Measurements from ENCODE around the gene UNC13A.
A peak's percentile ranks its signal among the peaks of the same experiment; 100 is the strongest.

Gene UNC13A

DNA sequence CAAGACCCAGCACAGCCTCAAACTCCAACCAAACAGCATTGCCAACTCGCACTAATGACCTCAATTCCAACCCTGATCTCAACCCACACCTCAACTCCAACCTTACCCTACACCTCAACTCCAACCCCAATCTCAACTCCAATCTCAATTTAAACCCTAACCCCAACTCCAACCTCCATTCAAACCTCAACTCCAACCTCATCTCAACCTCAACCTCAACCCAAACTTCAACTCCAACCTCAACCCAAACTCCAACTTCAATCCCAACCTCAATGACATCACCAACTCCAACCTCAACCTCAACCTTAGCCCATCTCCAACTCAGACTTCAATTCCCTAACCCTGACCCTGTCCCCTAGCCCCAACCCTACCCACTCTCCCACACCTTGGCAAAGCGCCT lies 58.4 kb downstream of the UNC13A start:
- DNase-seq (ENCODE audit: low spot score in 2 of 2) (no peak), ATAC-seq (no peak)
- no peaks in the 10 kb centered on the region for H3K9me3 Mint-ChIP-seq
- H3K27ac Mint-ChIP-seq, result no peak overlapping the region
- no peaks in the 10 kb centered on the region for H3K36me3 Mint-ChIP-seq
- H3K4me3 Mint-ChIP-seq, result no peak overlapping the region
- no peaks in the 10 kb centered on the region for H3K4me1 Mint-ChIP-seq

DNA sequence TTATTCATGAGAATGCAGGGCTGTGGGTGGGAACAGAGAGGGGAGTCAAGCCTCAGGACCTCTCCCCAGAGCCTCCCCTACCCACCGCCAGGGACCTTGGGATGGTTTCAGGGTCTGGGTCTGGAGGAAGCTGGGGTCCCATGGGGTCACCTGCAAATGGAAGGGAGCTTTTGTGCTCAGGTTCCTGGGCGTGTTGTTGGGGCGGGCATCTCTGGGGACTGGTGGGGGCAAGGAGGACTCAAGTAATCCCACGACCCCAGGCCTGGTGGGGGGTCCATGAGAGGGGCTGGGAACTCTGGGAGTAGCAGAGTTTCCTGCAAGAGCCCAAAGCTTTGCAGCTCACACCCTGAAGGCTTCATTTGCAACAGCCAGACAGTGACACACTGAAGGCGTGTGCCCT lies 60.2 kb downstream of the UNC13A start:
- peaks cover 2% of the 10 kb centered on the region for H3K4me1 Mint-ChIP-seq
- H3K9me3 Mint-ChIP-seq, result no peaks in the 10 kb centered on the region
- no peak overlapping the region for H3K4me3 Mint-ChIP-seq
- no peaks in the 10 kb centered on the region for H3K36me3 Mint-ChIP-seq
- no peak for DNase-seq (ENCODE audit: low spot score in 2 of 2)
- H3K27ac Mint-ChIP-seq, result no peak overlapping the region
- ATAC-seq, result no peak

DNA sequence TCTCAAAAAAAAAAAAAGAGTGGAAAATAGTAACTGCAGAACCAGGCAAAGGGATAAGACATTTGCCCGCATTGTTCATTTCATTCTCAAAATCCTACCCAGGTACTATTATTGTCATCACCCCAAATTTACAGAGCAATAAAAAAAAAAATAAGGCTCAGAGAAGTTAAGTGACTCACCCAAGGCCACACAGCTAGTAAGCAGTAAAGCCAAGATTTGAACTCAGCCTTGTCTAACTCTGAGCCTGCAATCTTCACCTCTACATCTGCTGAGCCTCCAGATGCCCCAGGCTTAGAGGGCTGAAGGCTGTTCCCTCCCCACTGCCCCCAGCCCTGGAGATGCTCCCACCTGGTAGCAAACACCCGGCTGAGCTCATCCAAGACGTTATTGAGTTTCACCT lies 61.0 kb downstream of the UNC13A start:
- Mint-ChIP-seq H3K27ac (no peak overlapping the region), H3K9me3 (no peaks in the 10 kb centered on the region), H3K4me3 (no peak overlapping the region), H3K36me3 (no peaks in the 10 kb centered on the region), H3K4me1 (peaks cover 8% of the 10 kb centered on the region)
- DNase-seq (ENCODE audit: low spot score in 2 of 2) (no peak), ATAC-seq (no peak)

DNA sequence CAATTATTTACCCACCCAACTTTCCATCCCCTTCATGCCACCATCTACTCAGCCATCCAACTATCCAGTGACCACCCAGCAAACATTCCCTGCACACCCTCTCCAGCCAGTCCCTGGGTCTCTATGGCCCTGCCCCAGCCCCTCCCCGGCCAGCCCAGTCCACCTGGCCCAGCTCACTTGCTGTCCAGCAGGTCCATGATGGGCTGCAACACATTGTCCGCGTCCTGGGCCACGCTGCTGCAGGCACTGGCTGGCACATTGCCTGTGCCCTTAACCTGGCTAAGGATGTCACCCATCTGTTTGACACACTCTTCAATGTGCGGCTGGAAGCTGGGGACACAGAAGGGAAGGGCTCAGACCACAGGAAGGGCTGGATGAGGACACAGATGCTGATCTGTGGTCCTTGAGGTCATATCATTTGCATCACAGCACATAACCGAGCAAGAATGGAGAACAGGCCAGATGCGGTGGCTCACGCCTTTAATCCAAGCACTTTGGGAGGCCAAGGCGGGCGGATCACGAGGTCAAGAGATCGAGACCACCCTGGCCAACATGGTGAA lies 61.6 kb downstream of the UNC13A start:
- DNase-seq (ENCODE audit: low spot score in 2 of 2), result no peak
- H3K9me3 Mint-ChIP-seq, result peaks cover 2% of the 10 kb centered on the region
- peaks cover 14% of the 10 kb centered on the region for H3K4me1 Mint-ChIP-seq
- ATAC-seq, result no peak
- H3K4me3 Mint-ChIP-seq, result no peak overlapping the region
- H3K36me3 Mint-ChIP-seq, result no peaks in the 10 kb centered on the region
- no peak overlapping the region for H3K27ac Mint-ChIP-seq

DNA sequence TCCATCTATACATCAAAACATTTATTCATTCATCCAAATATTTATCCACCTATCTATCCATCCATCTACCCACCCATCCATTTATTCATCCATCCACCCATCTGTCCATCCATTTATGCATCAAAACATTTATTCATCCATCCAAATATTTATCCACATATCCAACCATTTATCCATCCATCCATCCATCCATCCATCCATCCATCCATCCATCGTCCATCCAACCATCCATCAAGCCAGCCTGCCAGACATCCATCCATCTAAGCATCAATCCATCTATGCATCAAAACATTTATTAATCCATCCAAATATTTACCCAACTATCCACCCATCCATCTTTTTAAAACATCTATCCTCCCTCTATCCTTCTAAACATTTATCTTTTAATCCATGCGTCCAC lies 62.2 kb downstream of the UNC13A start:
- H3K4me3 Mint-ChIP-seq, result no peak overlapping the region
- H3K9me3 Mint-ChIP-seq, result peaks cover 2% of the 10 kb centered on the region
- H3K27ac Mint-ChIP-seq, result no peak overlapping the region
- no peaks in the 10 kb centered on the region for H3K36me3 Mint-ChIP-seq
- DNase-seq (ENCODE audit: low spot score in 2 of 2) (no peak), ATAC-seq (no peak)
- H3K4me1 Mint-ChIP-seq, result peaks cover 16% of the 10 kb centered on the region

DNA sequence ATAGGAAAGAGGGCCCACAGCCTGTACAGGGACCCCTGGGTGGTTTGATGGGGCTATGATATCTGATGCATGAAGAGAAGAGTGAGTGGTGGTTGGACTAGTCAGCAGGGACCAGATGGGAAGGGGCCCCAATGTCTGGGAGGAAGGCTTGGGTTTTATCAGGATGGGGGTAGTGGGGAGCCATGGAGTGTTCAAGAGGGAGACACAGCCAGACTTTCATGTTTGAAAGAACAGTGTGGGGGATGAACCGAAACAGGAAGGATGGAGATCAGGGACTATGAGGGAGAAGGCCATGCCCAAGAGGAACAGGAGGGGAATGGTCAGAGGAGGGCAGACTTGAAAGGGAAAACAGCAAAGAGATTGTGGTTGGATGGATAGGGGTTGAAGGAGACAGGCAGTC lies 63.1 kb downstream of the UNC13A start:
- Mint-ChIP-seq H3K27ac (no peak overlapping the region), H3K4me1 (peaks cover 16% of the 10 kb centered on the region)

DNA sequence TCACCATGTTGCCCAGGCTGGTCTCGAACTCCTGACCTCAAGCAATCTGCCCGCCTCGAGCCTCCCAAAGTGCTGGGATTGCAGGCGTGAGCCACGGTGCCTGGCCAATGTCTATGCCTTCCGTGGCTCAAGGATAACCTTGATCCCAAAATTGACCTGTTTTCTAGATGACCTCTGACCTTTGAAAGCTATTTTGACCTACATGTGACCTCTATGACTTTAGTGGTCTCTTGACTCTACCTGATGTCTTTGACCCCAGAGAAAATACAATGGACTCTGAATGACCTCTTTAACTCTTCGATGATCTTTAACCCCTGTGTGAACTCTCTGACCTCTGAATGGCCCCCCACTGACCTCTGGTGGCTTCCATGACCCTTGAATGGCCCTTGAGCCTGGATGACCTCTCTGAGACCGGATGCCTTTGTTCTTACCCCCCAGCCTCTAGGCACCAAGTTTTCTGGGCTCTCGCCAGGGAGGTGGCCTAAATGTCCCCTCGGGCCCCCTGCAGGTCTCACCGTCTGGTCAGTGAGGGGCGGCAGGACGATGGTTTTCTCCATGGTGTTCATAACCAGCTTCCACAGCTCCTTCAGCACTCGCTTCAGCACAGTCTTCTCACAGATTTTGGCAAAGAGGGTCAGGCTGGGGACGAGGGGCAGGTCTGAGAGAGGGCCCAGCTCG lies 63.7 kb downstream of the UNC13A start:
- Mint-ChIP-seq H3K36me3 (no peaks in the 10 kb centered on the region), H3K4me3 (no peak overlapping the region), H3K27ac (no peak overlapping the region), H3K4me1 (peaks cover 16% of the 10 kb centered on the region), H3K9me3 (peaks cover 2% of the 10 kb centered on the region)
- DNase-seq (ENCODE audit: low spot score in 2 of 2) (no peak), ATAC-seq (no peak)

More for the DNA sequence above, 63.1 kb downstream of the UNC13A start:
- ATAC-seq (no peak), DNase-seq (ENCODE audit: low spot score in 2 of 2) (no peak)
- Mint-ChIP-seq H3K4me3 (no peak overlapping the region), H3K9me3 (peaks cover 2% of the 10 kb centered on the region), H3K36me3 (no peaks in the 10 kb centered on the region)

DNA sequence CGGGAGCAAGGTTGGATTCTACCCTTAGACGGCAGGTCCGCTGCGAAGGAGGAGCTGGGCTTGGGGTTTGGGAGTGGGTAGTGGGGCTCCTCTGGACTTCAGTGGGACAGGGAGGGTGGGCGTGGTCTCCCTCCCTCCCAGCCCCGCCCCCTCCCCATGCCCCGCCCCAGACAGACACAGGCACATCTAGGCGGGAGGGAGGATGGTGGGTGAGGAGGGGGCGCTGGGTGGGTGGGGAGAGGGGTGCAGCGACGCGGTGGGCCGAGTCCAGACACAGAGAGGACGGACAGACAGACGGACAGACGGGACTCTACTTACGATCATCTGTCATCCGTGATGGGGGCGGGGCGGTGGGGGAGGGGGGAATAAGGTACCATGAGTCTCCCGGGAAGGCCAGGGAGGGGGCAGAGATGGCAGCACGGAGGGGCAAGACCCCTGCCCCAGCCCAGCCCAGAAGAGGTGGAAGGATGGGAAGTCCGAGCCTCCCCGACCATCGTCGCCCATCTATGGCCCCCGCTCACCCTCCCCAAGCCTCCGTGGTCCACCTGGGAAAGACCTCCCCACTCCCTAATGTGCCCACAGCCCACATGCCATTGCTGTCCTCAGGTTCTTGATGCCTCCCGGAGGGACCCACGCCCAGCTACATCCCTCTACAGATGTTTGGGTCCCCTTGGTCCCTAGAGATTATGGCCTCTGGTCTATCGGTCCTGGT lies 64.8 kb downstream of the UNC13A start:
- no peaks in the 10 kb centered on the region for H3K36me3 Mint-ChIP-seq
- H3K9me3 Mint-ChIP-seq, result peaks cover 2% of the 10 kb centered on the region
- no peak overlapping the region for H3K4me3 Mint-ChIP-seq
- no peak for ATAC-seq
- no peak for DNase-seq (ENCODE audit: low spot score in 2 of 2)
- H3K4me1 Mint-ChIP-seq, result peaks cover 16% of the 10 kb centered on the region
- H3K27ac Mint-ChIP-seq, result no peak overlapping the region

DNA sequence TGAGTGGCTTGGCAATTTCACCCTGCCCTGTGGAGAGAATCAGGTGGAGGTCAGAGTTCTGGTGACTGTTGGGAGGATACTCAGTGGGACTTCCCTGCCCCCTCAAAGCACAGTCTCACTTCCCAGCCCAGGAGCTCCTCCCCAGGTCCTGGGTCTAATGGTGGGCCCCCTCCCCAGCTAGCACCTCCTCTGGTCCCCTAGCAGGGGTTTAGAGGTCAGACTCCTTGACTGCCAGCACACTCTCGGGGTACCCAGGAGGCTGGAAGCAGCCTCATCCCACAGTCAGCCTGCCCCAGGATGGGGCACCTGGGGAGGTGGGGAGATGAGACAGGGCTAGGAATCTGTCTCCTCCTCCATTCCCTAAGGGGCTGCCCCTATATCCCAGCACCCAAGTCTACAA lies 67.5 kb downstream of the UNC13A start:
- peaks cover 23% of the 10 kb centered on the region for H3K4me1 Mint-ChIP-seq
- H3K27ac Mint-ChIP-seq, result no peak overlapping the region
- no peak for DNase-seq (ENCODE audit: low spot score in 2 of 2)
- peaks cover 2% of the 10 kb centered on the region for H3K9me3 Mint-ChIP-seq
- ATAC-seq, result no peak
- no peak overlapping the region for H3K4me3 Mint-ChIP-seq
- H3K36me3 Mint-ChIP-seq, result no peaks in the 10 kb centered on the region

DNA sequence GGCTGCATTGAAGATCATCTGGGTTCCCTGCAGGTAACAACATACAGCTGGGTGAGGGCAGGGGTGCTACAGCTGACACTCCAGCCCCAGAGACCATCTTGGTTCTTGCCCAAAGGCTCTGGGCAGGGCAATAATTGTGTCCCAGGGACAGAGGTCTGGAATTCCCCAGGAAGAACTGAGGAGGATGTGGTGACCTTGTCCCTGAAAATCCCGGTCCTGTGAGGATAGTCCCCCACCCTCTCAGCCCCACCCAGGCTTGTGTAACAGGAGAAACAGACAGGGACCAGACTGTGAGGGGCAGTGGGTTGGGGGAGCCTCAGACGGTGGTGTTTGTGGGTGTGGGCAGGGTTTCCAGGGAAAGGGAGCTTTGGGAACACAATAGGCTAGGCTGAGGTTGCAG lies 69.2 kb downstream of the UNC13A start:
- peaks cover 2% of the 10 kb centered on the region for H3K9me3 Mint-ChIP-seq
- no peaks in the 10 kb centered on the region for H3K36me3 Mint-ChIP-seq
- H3K27ac Mint-ChIP-seq, result no peak overlapping the region
- DNase-seq (ENCODE audit: low spot score in 2 of 2), result no peak
- no peak overlapping the region for H3K4me3 Mint-ChIP-seq
- H3K4me1 Mint-ChIP-seq, result peaks cover 23% of the 10 kb centered on the region
- ATAC-seq, result no peak

DNA sequence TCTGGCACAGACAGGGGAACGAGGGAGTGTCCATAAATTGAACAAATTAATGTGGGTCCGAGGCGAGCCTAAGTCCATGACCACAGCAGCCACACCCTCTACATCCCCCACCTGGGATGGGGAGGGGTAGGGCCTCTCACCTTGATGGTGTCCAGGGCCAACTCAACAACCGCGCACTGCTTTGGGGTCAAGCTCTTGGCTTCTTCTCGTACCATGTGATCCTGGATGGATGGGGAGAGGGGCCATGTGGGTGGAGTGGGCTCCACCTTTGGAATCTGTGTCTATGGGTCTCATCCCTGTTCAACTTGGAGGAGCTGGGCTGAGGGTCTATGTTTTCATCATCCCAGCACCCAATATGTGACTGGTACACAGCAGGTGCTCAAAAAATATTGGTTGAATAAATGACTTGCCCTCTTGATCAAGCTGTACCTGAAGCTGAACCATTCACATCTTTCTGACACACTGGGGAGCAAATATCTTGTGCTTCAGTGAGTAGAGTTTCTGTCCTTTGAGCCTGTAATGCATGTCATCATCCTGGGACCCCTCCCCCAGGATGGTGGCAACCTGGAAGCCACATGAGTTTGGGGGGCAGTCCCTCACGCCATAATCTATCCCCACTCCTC lies 69.8 kb downstream of the UNC13A start:
- H3K4me1 Mint-ChIP-seq, result peaks cover 23% of the 10 kb centered on the region
- DNase-seq (ENCODE audit: low spot score in 2 of 2) (no peak), ATAC-seq (no peak)
- H3K27ac Mint-ChIP-seq, result no peak overlapping the region
- no peak overlapping the region for H3K4me3 Mint-ChIP-seq
- H3K9me3 Mint-ChIP-seq, result peaks cover 2% of the 10 kb centered on the region
- H3K36me3 Mint-ChIP-seq, result no peaks in the 10 kb centered on the region

DNA sequence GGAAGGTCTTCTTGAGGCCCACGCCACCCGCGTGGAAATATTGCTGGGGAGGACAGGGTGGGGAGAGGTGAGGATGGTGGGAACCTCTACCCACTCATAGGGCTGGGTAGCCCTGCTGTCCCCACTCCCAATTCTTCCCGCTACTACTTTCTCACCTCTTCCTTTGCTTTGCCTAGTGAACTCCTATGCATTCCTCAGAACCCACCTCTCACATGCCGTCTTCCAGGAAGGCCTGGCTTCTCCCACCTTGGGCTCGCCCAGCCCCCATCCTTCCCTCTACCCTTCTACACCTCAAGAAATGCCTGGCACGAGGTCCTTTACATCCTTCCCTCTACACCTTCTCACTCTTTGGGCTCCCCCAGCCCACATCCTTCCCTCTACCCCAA lies 70.4 kb downstream of the UNC13A start:
- Mint-ChIP-seq H3K36me3 (no peaks in the 10 kb centered on the region), H3K4me3 (no peak overlapping the region), H3K9me3 (peaks cover 2% of the 10 kb centered on the region), H3K4me1 (peaks cover 20% of the 10 kb centered on the region), H3K27ac (no peak overlapping the region)
- DNase-seq (ENCODE audit: low spot score in 2 of 2), result no peak
- no peak for ATAC-seq

DNA sequence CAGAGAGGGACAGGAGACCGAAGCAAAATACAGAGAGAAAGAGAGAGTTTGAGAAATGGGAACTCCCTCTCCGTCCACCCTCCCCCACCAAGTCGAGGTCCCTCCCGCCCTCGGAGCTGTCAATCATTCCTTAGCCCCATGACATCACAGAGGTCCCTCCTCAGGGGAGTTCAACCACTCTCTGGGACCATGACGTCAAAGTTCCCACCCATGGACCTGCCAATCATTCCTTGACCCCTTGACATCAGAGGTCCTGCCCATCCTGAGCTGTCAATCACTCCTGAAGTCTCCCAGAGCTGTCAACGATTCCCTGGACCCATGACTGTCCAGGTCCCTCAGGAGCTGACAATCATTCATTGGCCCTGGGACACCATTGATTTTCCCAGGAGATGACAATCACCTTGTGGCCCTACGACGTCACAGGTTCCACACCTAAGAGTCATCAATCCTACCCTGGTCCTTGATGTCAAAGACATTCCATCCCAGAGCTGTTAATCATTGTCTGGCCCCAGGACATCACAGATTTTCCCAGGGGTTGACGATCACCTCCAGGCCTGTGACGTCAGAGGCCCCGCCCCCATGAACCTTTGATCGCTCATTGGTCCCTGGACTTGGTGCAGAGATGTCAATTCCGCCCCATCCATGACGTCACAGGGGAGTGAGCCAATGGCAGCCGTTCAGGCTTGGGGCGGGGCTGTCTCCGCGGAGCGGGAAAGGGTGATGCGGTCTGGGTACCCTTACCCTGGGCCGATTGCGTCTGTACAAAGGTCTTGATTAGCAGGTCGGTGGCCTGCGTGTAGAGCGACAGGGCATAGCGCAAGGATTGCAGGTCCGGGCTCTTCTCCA lies 71.0 kb downstream of the UNC13A start:
- Mint-ChIP-seq H3K4me1 (peaks cover 15% of the 10 kb centered on the region), H3K4me3 (peak overlapping the region; percentile 25), H3K9me3 (peaks cover 2% of the 10 kb centered on the region), H3K36me3 (no peaks in the 10 kb centered on the region), H3K27ac (no peak overlapping the region)
- DNase-seq (ENCODE audit: low spot score in 2 of 2) (no peak), ATAC-seq (no peak)

DNA sequence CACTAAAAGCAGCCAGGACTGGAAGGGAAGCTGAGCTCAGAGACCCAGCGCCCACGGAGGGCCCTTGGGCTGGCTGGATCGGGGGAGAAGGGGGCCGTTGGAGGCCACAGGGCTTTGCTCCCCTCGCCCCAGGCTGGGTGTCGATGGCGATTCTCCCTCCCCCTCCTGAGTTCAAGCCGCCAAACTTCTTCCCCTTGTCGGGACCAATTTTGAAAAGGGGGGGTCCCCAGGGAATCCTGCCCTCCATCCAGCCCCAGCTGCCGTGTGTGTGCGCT lies 71.5 kb downstream of the UNC13A start:
- DNase-seq (ENCODE audit: low spot score in 2 of 2), result no peak
- Mint-ChIP-seq H3K4me3 (peak overlapping the region; percentile 25), H3K27ac (no peak overlapping the region), H3K4me1 (peaks cover 10% of the 10 kb centered on the region), H3K9me3 (no peaks in the 10 kb centered on the region), H3K36me3 (no peaks in the 10 kb centered on the region)
- ATAC-seq, result peak; percentile 17

DNA sequence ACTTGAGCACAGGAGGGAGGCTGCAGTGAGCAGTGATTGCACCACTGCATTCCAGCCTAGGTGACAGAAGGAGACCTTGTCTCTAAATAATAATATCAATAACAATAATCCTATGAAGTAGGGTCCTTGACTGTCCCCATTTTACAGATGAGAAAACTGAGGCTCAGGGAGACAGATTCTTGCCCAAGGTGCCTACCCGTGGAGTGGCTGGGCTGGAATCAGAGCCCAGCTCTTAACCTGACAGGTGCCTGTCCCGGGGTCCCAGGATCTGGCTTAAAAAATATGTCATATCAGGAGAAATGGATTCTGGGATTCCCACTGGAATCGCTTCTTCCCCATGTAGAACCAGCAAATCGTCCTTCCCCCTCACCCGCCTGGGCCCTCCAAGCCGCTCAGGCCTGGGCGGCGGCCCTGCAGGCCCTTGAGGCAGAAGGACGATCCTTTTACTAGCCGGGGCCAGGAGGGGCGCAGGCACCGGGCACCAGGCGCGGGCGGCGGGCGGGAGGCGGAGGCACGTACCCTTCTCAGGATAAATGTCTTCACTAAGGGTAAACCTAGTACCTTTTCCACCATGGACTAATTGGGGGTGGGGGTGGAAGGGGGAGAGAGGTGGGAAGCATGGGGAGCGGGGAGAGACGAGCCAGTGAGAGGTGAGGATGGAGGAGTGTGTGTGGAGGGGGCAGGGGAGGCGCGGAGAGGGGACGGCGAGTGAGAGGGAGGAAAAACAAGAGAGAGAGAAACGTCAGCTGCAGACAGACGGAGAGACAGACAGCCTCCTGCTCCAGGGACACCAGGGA lies 72.1 kb downstream of the UNC13A start:
- ATAC-seq (no peak), DNase-seq (ENCODE audit: low spot score in 2 of 2) (no peak)
- H3K27ac Mint-ChIP-seq, result no peak overlapping the region
- H3K9me3 Mint-ChIP-seq, result no peaks in the 10 kb centered on the region
- no peaks in the 10 kb centered on the region for H3K36me3 Mint-ChIP-seq
- peak overlapping the region; percentile 25 for H3K4me3 Mint-ChIP-seq
- H3K4me1 Mint-ChIP-seq, result peaks cover 8% of the 10 kb centered on the region

All from stimulated activated effector memory CD8-positive, alpha-beta T cell treated with anti-CD3 and anti-CD28 coated beads, Interleukin-12 subunit alpha, Interleukin-12 subunit beta, amount 100 ng/mL, for 72 hours (primary cell).